GM19324 (cell line): ENCODE data around the gene GADD45B.
"Not testable (repeated sequence)": the region's sequence is repeated elsewhere in the genome, so short reads cannot be mapped to it uniquely, and the experiment has no call there.

Experiments used
- ATAC-seq: cut with Tn5 transposase; IDR thresholded peaks from one replicate; pipeline ENCODE4 v1.9.1; 2021; ENCODE audit warnings: mild to moderate bottlenecking, moderate library complexity; ENCODE audit not compliant: unreplicated experiment, low FRiP score

Gene GADD45B

GRCh38 chr19:2509096-2509495 is 33.2 kb downstream of the GADD45B start:
- no peak for ATAC-seq

DNA sequence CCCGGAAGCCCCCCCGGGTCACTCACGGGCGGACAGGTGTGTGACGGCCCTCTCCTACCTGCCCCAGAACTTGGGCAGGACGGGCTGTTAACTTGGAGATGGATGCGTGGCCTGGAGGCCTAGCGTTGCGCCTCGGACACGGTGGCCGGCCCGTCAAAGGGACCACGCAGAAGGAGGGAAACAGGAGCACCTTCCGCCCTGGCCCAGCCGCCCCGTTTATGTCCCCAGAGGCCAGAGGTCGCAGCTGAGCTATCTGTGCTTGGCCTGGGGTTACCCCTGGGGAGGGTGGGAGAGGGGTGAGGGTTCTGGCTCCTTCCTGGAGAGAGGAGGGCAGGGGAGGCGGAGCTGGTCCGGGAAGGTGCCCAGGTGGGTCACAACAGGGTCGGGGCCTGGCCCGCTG is 35.6 kb downstream of the GADD45B start:
- ATAC-seq: no peak

GRCh38 chr19:2511991-2512390 is 36.1 kb downstream of the GADD45B start:
- ATAC-seq: no peak

DNA sequence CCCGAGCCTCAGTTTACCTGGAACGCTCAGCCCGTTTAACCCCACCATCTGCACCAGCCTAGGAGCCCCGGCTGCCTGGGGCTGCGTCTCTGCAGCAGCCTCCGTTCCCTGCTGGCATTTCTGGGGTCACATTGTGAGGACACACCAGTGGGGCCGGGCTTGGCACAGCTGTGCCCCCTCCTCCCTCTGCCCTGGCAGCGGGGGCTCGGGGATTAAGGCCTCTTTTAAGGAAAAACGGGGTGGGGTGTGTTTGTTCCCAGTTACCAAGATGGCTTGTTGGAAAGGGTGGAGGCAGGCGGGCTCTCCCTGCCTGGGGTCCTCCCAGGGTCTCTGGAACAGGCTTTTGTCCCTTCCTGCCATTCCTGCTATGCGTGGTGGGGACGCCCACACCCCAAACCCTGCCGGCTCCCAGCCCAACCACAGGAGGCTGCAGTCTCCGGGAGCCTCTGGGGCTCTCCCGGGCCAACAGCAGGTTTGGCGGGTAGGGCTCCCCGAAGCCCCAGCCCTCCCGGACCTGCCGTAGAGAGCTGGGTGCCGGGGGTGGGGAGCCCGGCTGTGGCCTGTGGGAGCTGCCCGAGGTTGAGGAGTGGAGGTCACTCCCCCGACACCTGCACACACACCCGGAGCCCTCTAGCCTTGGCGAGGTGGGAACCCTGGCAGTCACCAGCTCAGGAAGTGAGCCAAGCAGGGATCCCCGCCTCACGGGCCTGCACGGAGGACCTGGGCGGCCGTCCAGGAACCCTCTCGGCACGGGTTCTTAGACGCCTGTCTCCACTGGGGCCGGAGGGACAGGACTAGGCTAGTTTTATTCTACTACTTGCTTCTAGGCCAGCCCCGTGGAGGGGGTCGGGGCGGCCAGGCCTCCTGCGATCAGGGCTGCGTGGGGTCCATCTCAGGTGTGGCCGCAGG is 36.9 kb downstream of the GADD45B start:
- no peak for ATAC-seq

DNA sequence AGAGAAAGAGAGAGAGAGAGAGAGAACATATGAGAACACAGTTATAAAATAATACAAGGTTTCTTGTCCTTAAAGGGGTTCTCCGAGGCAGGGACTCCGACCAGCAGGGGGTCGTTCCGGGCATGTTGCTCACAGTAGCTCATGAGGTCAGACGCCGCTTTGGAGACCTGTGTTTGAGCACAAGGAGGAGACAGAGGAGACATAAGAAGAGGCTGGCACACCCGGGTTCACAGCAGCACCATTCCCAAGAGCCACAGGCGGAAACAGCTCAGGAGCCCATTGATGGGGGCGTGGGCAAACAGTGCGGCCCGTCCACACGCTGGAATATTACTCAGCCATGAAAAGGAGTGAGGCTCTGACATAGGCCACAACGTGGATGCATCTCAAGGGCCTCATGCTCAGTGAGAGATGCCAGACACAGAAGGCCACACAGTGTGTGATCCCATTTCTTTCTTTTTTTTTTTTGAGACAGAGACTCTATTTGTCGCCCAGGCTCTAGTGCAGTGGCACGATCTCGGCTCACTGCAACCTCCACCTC is 39.1 kb downstream of the GADD45B start:
- no peak for ATAC-seq

DNA sequence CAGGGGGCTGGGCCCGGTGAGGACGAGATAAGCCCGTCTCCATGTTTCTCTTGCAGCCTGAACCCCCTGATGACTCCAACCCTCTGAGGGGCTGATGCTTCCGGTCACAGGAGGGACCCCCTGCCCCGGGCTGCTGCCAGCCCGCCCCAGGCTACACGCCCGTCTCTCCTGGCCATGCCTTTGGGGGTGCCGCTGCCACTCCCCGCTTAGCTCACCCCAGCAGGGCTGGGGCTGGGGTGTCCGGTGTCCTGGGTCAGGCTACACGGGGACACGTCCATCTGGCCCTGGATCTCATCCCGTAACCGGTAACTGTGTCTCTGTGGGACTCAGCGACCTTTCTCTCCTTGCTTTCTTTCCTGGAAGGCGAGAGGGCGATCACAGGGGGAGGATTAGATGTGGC is 40.8 kb downstream of the GADD45B start:
- ATAC-seq: no peak

DNA sequence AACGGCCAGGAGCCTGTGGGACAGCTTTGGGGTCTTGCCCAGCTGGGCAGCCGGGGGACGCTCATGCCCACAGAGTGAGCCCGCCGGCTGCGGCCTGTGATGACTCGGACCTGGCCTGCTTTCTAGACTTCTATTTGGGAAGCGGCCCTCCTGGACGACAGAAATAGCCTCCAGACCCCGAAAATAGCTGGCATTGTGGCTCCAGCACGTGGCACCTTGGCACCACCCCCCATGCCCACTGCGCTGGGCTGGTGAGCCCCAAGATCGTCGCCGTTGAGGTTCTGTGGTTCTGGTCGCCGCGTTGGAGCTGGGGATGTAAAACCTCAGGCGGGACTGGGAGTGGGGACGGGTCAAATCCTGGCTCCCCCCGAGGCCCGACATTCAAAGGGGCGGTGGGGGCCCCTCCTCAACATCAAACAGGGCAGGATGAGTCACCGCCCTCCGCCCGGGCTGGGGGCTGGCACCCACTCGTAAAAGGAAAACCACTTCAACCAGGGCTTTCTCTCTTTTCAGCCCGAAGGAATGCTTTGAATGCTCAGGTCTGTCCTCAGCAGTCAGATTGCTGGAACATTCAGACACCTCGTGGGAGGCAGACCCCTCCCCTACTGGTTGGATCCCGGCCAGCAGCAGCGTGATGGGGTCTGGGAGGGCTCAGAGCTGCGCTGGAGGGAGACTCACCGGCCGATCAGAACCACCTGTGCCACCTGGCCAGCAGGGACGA is 42.1 kb downstream of the GADD45B start:
- ATAC-seq: no peak

DNA sequence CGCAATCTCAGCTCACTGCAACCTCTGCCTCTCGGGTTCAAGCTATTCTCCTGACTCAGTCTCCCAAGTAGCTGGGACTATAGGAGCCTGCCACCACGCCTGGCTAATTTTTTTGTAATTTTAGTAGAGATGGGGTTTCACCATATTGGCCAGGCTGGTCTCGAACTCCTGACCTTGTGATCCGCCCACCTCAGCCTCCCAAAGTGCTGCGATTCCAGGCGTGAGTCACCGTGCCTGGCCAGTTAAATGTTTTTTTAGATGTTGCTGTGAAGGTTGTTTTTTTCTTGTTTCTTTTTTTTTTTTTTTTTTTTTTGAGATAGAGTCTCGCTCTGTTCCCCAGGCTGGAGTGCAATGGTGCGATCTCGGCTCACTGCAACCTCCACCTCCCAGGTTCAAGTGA is 42.9 kb downstream of the GADD45B start:
- ATAC-seq: not testable (repeated sequence)

GRCh38 chr19:2519482-2519881 is 43.6 kb downstream of the GADD45B start:
- no peak for ATAC-seq

DNA sequence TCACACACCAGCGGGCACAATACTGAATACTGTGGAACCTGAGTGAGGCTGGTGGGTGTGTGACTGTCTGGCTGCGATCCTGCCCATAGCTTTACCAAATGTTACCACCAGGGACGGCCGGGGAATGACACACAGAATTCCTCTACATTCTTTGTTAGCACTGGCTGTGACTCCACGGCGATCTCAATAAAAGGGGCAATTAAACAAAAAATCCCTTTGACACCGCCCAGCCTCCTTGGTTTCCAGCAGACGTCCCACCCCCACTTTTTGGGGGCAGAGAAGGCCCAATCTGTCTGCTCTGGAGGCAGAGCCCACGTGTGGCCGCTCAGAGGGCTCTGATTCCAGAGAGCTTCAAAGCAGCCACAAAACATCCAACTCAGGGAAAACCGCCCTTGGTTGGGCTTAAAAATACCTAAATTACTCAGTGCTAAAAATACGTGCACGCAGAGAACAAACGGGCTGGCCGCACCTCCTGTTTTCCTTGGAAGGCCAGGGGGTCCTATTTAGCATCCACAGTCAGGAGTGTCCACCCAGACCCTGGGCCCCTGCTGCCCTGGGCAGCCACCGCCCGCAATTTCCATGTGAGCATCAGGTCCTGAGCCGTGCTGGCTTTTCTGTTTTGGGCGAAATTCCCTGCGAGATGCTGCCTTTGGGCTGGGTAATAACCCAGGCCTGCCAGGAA is 47.8 kb downstream of the GADD45B start:
- ATAC-seq: no peak

- no peak for ATAC-seq
Measured at GRCh38 chr19:2524361-2524839, 48.5 kb downstream of the GADD45B start.

- no peak for ATAC-seq
Measured at GRCh38 chr19:2524840-2525723, 49.2 kb downstream of the GADD45B start.

GRCh38 chr19:2527171-2527570 is 51.2 kb downstream of the GADD45B start:
- ATAC-seq: no peak

- no peak for ATAC-seq
Measured at GRCh38 chr19:2527686-2528085, 51.8 kb downstream of the GADD45B start.
